Measurements from ENCODE around the gene DYNLT3. TPM values are rescaled to one million over a fixed set of nuclear protein-coding genes. Genes with fewer than 3 reads are reported as not detected.

Gene DYNLT3
- total and polyA plus RNA-seq, 2 of the 13 experiments (the other 11 are each of a cell fraction or from before 2014, with no cell fraction given), result 5.4 to 6.1 TPM

DNA sequence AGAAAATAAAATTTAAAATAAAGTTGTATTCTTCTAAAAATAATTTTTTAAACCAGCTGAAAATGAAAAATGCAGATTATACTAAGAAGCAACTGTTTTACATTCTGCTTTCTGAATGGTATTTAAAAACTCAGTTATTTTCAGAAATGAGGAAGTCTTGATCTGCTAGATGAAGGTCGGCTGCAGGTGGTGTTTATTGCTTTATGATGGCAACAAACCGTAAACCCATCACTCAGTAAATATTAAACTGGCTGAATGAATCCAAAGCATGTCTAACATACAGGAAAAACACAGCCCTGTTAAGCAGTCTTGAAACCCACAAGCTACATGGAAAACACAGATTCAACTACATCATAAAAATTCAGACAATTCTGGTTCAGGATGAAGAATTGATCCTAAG lies 29.3 kb downstream of the DYNLT3 start:
- ChIA-PET CTCF (ENCODE audit: low intra/inter-chr PET ratio, low total read pairs) (no interaction called here), POLR2A (no interaction called here)
- ATAC-seq (no peak), FAIRE-seq (no peak), DNase-seq (ENCODE audit: low spot score) (no peak)
- Histone ChIP-seq H3K79me2 (ENCODE audit: insufficient read depth, low read length) (no peaks in the 10 kb centered on the region), H3K9ac (ENCODE audit: insufficient read depth, low read depth, low read length) (no peak overlapping the region), H3K4me1 (ENCODE audit: insufficient read depth, low read length) (no peaks in the 10 kb centered on the region), H4K20me1 (ENCODE audit: insufficient read depth, low read length) (no peaks in the 10 kb centered on the region), H3K27ac (ENCODE audit: extremely low read length, insufficient read depth, low read length) (no peak overlapping the region), H3K27me3 (ENCODE audit: control insufficient read depth in 1 of 2, insufficient read depth in 2 of 2, low read length in 2 of 2) (no peaks in the 10 kb centered on the region), H3K4me3 (replicated peaks in 1 of 3; ENCODE audit: insufficient read depth in 1 of 3, low read depth in 2 of 3, low read length in 3 of 3) (no peak overlapping the region), H3K4me2 (ENCODE audit: low read depth, low read length) (no peak overlapping the region), H3K9me3 (ENCODE audit: low read length) (no peaks in the 10 kb centered on the region), H2AFZ (ENCODE audit: low read length) (no peak overlapping the region), H3K36me3 (replicated peaks in 1 of 2; ENCODE audit: control insufficient read depth in 1 of 2, insufficient read depth in 2 of 2, low read length in 2 of 2) (no peaks in the 10 kb centered on the region)
- intact Hi-C loops (cut with micrococcal nuclease; ENCODE audit: unreplicated experiment), result no loop called here
- in situ Hi-C loops (cut with HindIII; ENCODE audit: extremely low pct_ligation_motif_present, low pct_unique_long_range_greater_than_20kb), result no loop called here
- 0% methylated on average over 2 of the region's 2 CpGs for WGBS (ENCODE audit: low lambda C conversion rate)
- TF ChIP-seq MLX (CRISPR knock-in tag; IDR thresholded peaks at IDR 0.05) (no peak), ARNTL (CRISPR knock-in tag; IDR thresholded peaks at IDR 0.05) (no peak), STAT5B (CRISPR knock-in tag; IDR thresholded peaks at IDR 0.05) (no peak), SATB2 (CRISPR knock-in tag; IDR thresholded peaks at IDR 0.05) (no peak), MAFK (conservative IDR thresholded peaks at IDR 0.05 in 1 of 2, IDR thresholded peaks at IDR 0.05 in 1 of 2; ENCODE audit: low read length in 2 of 2) (no peak), GATAD1 (CRISPR knock-in tag; IDR thresholded peaks at IDR 0.05) (no peak), TBX2 (CRISPR knock-in tag; IDR thresholded peaks at IDR 0.05; ENCODE audit: borderline replicate concordance) (no peak), ZNF781 (CRISPR knock-in tag; IDR thresholded peaks at IDR 0.05; ENCODE audit: borderline replicate concordance, not compliant biosample characterization) (no peak), SIN3B (IDR thresholded peaks at IDR 0.05; ENCODE audit: low read length) (no peak), PCBP2 (optimal IDR thresholded peaks at IDR 0.05; ENCODE audit: low read depth, low read length, poor library complexity, severe bottlenecking) (no peak), ZNF761 (CRISPR knock-in tag; conservative IDR thresholded peaks at IDR 0.05) (no peak)
- TF ChIP-seq, protein P1, sequence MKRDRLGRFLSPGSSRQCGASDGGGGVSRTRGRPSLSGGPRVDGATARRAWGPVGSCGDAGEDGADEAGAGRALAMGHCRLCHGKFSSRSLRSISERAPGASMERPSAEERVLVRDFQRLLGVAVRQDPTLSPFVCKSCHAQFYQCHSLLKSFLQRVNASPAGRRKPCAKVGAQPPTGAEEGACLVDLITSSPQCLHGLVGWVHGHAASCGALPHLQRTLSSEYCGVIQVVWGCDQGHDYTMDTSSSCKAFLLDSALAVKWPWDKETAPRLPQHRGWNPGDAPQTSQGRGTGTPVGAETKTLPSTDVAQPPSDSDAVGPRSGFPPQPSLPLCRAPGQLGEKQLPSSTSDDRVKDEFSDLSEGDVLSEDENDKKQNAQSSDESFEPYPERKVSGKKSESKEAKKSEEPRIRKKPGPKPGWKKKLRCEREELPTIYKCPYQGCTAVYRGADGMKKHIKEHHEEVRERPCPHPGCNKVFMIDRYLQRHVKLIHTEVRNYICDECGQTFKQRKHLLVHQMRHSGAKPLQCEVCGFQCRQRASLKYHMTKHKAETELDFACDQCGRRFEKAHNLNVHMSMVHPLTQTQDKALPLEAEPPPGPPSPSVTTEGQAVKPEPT (CRISPR knock-in tag; IDR thresholded peaks at IDR 0.05; ENCODE audit: low read depth), result no peak
- TF ChIP-seq, protein P2, sequence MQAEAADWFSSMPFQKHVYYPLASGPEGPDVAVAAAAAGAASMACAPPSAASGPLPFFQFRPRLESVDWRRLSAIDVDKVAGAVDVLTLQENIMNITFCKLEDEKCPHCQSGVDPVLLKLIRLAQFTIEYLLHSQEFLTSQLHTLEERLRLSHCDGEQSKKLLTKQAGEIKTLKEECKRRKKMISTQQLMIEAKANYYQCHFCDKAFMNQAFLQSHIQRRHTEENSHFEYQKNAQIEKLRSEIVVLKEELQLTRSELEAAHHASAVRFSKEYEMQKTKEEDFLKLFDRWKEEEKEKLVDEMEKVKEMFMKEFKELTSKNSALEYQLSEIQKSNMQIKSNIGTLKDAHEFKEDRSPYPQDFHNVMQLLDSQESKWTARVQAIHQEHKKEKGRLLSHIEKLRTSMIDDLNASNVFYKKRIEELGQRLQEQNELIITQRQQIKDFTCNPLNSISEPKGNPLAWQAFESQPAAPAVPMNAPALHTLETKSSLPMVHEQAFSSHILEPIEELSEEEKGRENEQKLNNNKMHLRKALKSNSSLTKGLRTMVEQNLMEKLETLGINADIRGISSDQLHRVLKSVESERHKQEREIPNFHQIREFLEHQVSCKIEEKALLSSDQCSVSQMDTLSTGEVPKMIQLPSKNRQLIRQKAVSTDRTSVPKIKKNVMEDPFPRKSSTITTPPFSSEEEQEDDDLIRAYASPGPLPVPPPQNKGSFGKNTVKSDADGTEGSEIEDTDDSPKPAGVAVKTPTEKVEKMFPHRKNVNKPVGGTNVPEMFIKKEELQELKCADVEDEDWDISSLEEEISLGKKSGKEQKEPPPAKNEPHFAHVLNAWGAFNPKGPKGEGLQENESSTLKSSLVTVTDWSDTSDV (CRISPR knock-in tag; IDR thresholded peaks at IDR 0.05), result no peak
- TF ChIP-seq, protein P3, sequence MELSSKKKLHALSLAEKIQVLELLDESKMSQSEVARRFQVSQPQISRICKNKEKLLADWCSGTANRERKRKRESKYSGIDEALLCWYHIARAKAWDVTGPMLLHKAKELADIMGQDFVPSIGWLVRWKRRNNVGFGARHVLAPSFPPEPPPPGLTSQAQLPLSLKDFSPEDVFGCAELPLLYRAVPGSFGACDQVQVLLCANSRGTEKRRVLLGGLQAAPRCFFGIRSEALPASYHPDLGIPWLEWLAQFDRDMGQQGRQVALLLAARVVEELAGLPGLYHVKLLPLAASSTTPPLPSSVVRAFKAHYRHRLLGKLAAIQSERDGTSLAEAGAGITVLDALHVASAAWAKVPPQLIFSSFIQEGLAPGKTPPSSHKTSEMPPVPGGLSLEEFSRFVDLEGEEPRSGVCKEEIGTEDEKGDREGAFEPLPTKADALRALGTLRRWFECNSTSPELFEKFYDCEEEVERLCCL (CRISPR knock-in tag; IDR thresholded peaks at IDR 0.05; ENCODE audit: borderline replicate concordance), result no peak
- BruUV-seq (replicated peaks), result no TSS peak

All from HepG2 (cell line).